ENCODE measurements around the gene NKX1-1.

NKX1-1 gene

GRCh38 chr4:1417522-1418390 is 11.5 kb upstream of the NKX1-1 start:
- no peak for DNase-seq (ENCODE audit: low read depth in 2 of 3, low spot score in 2 of 3)

GRCh38 chr4:1416948-1417260 is 10.7 kb upstream of the NKX1-1 start:
- no peak for DNase-seq (ENCODE audit: low read depth in 2 of 3, low spot score in 2 of 3)

- no peak for DNase-seq (ENCODE audit: low read depth in 2 of 3, low spot score in 2 of 3)
Observed at GRCh38 chr4:1416051-1416947, 10.1 kb upstream of the NKX1-1 start.

- no peak for DNase-seq (ENCODE audit: low read depth in 2 of 3, low spot score in 2 of 3)
Observed at GRCh38 chr4:1415681-1415981, 9.4 kb upstream of the NKX1-1 start.

- DNase-seq (ENCODE audit: low read depth in 2 of 3, low spot score in 2 of 3), result no peak
Observed at GRCh38 chr4:1414831-1415680, 8.8 kb upstream of the NKX1-1 start.

GRCh38 chr4:1413687-1414479 is 7.6 kb upstream of the NKX1-1 start:
- no peak for DNase-seq (ENCODE audit: low read depth in 2 of 3, low spot score in 2 of 3)

- no peak for DNase-seq (ENCODE audit: low read depth in 2 of 3, low spot score in 2 of 3)
Observed at GRCh38 chr4:1413204-1413663, 7.0 kb upstream of the NKX1-1 start.

- DNase-seq (ENCODE audit: low read depth in 2 of 3, low spot score in 2 of 3), result no peak
Observed at GRCh38 chr4:1412376-1413203, 6.3 kb upstream of the NKX1-1 start.

GRCh38 chr4:1411436-1412375 is 5.5 kb upstream of the NKX1-1 start:
- no peak for DNase-seq (ENCODE audit: low read depth in 2 of 3, low spot score in 2 of 3)

GRCh38 chr4:1410491-1411325 is 4.5 kb upstream of the NKX1-1 start:
- no peak for DNase-seq (ENCODE audit: low read depth in 2 of 3, low spot score in 2 of 3)

- DNase-seq (ENCODE audit: low read depth in 2 of 3, low spot score in 2 of 3), result no peak
Observed at GRCh38 chr4:1409491-1410425, 3.5 kb upstream of the NKX1-1 start.

- DNase-seq (ENCODE audit: low read depth in 2 of 3, low spot score in 2 of 3), result no peak
Observed at GRCh38 chr4:1409079-1409478, 2.8 kb upstream of the NKX1-1 start.

- no peak for DNase-seq (ENCODE audit: low read depth in 2 of 3, low spot score in 2 of 3)
Observed at GRCh38 chr4:1408418-1408817, 2.2 kb upstream of the NKX1-1 start.

GRCh38 chr4:1407657-1408333 is 1.6 kb upstream of the NKX1-1 start:
- no peak for DNase-seq (ENCODE audit: low read depth in 2 of 3, low spot score in 2 of 3)

GRCh38 chr4:1406981-1407656 is 877 bp upstream of the NKX1-1 start:
- DNase-seq (ENCODE audit: low read depth in 2 of 3, low spot score in 2 of 3), result no peak
